NCI-H146 (cell line): ENCODE measurements around the gene SLC35G1.

Source experiments
- DNase-seq: peaks from one replicate; lab custom pipeline; 2025; lab: John Stamatoyannopoulos, UW

The SLC35G1 gene

DNA sequence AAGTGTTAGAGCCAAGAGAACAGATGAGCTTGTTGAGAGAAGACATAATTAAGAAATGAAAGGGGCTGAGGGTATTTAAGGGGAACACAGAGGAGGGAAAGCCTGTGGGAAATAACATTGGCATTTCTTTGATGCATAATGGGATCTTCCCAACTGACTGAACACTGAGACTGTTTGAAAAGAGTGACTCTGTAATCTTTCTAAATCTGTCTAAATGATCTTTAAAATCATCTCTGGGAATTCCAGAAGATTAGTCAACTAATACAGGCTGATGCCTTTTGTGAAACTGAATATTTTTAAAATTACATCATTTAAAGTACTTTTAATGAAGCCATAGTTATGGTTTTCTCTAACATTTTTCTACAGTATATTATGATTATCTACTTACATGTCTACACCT is 17.4 kb upstream of the SLC35G1 start:
- DNase-seq, result no peak

DNA sequence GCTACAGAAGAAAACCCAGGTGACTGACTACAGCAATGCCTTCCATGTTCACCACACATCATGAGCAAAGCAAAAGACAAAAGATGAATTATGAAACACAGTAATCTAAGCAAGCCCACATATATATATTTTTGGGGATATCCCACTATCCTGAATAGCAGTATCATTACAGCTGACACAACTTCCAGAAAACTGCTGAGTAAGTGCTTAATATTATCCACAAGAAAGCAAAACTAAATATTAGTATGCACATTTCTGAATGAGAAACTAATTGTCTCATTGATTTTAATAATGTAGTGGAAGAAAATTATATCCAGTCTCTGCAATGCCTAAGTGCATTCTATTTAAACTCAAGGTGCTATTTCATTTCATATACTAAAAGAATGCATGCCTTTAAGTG is 14.5 kb upstream of the SLC35G1 start:
- DNase-seq, result no peak

DNA sequence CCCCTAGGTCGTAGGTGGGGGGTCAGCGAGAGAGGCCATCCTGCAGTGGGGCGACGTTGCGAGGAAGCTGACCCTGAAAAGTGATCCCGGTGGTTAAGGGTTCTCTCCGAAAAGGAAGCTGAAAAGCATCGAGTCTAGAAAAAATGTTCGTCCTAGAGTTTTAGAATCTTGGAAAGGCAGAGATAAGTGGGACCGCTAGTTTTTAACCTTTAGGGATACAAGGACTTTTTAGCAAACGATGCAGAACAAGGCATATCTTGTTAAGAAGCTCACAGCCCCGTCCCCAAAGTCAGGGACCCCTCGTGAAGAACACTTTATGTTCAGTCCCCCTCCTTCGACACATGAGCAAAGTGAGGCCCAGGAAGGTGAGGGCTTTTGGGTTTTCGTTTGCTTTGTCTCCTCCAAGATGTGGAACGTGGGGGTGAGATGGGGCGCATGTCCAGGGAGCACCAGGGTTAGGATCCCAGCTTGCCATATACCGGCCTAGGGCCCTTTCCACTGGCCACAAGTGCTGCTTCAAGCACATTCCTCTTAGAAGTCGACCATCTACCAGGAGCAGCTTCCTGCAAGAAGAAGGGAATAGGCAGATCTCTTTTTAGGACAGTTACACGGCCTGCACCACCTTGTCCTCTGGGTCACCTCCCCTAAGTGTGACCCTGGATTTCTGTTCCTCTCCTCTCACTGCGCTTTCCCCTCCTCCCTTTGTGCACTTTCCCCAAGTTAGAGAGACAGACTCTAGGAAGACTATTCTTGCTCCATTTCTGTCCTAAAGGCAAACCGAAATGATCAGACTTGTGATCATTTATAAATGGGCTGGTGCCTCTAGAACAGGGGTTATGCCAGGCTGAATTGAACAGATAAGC is 969 bp downstream of the SLC35G1 start:
- DNase-seq, result peak; percentile 9

DNA sequence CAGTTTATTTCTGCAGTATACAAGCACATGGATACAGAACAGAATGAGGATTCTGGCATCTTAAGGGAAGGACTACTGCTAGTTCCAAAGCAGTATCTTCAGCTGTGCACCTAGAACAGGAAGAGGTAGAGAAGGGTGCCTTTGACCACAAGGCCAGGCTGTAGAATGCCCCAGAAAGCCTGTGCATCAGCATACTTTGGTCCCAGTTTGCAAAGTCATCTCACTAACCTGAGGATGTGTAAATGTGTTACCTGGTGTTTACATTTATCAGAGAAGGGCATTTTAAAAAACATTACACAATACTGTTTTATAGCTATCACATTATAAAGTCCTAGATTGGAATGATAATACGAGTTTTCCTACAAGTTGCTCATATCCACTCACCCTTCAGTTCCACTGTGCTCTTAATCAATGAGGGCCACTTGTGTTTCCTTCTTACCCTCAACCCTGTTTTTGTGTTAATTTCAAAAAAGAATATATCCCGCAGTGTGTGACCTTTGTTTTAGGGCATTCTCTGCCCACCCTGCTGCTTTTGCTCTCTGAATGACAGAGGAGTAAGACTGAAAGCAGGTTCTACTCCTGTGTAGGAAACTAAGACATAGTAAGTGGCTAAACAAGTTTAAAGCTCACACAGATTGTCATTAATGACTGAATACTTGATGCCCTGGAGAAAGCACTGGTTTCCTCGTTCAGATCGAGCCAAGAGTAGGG is 3.4 kb downstream of the SLC35G1 start:
- DNase-seq, result no peak

DNA sequence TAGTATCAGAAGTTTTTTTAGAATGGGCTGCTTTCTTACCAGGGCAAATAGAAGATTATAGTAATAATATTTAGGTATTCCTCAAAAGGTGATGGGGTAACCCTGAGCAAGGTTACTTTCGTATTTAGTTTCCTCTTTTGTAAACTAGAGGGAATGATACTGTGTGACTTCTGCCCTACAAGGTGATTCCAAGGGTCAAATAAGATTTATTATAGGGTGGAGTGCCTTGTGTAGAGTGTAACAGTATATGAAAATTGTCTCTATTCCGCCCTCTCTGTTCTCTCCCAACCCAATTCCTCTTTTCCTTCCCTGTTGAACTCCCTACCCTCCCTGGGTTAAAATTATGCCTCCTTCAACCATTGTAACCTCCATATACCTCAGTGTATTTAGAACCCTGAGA is 5.3 kb downstream of the SLC35G1 start:
- DNase-seq, result no peak

DNA sequence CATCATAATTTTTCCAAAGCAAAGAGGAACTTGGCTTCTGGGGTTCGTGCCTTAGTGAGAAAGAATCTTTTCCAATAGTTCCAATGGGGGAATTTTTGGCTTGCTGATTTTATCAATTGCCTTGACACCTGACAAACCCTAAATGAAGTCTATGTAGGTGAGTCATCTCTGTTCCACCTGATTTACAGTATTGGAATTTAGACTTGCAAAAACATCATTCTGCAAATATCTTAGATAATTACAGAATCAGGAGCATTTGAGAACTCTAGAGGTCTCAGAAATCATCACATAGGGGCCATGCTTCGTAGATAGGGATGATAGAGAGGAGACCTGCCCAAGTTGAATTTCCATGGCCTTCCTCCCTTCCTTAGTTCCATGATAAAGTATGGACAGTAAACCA is 9.3 kb downstream of the SLC35G1 start:
- DNase-seq, result no peak

DNA sequence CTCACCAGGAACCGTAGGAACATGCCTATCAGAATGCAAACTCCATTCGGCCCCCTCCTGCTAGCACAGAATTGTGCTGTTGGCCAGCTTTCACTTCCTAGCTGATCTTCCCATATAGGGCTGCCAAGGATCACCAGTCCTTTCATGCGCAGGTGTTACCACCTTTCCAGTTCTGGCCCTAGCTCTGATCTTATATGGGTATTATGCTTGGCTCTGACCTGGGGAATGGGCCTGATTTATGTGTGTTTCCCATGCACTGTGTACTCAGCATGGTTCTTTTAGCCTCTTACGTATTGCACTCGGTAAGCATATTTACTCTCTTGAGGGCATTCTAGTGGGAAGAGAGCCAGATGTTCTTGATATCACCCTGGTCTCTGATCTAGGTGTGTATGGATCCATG is 11.1 kb downstream of the SLC35G1 start:
- DNase-seq, result no peak

DNA sequence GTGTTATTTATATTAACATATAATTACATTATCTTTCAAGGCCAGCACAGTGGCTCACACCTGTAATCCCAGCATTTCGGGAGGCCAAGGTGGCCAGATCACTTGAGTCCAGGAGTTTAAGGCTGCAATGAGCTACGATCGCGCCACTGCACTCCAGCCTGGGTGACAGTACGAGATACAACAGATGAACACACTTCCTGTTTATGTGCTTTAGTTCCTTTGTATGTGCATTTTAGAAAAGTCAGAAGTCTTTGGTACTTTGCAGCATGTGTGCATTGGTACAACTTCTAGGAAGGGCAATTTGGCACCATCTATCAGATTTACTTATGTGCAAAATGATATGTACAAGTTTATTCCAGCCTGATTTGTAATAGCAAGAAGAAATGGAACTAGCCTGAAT is 13.3 kb downstream of the SLC35G1 start:
- DNase-seq, result no peak

DNA sequence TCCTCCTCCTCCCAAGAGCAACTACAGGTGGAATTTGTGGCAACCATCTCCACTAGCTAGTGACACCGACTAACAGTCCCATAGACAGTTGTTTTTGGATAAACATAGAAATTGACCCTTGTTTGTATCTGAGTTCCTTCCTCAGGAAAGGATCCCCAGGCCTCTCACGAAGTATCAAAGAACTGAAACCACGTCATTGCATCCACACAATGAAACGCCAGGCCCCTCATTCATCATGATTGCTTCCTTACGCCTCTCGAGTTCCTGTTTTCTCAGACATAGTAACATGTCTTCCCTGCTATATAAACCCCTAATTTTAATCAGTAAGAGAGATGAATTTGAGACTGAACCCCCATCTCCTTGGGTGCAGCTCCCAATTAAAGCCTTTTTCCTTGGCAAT is 18.1 kb downstream of the SLC35G1 start:
- no peak for DNase-seq

DNA sequence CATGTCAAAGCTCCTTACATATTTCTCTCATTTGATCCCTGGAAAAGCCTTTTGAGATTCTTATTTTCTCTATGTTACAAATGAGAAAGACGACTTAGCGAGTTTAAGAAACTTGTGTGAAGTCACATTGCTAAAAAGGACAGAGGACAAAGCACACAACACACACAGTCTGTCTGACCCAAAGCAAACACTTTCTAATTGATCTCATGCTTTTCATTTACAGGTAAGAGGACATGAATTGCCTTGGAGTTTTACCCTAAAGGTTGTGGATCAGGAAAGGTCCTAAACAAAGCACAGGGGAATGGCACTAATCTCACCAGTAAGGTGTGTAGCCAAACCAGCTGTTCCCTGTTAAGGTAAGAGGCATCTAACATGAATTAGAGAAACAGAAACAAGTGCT is 18.7 kb downstream of the SLC35G1 start:
- no peak for DNase-seq

DNA sequence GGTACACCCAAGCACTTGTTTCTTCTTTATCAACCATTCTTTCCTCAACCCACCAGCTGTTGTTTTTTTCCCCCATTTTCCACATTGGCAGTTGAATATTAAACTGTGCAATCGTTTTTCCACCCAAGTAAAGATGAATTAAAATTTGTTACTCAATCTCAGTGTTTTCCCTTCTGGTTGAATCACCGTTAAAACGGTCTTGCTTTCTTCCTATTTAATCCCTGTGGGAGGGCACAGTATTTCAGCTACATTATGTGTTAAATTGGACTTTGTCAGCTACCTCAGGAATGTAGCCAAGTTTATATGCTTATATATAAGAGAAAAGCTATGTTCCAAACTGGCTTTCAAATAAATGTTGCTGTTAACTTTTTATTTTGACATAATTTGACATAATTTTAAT is 19.9 kb downstream of the SLC35G1 start:
- DNase-seq, result no peak

DNA sequence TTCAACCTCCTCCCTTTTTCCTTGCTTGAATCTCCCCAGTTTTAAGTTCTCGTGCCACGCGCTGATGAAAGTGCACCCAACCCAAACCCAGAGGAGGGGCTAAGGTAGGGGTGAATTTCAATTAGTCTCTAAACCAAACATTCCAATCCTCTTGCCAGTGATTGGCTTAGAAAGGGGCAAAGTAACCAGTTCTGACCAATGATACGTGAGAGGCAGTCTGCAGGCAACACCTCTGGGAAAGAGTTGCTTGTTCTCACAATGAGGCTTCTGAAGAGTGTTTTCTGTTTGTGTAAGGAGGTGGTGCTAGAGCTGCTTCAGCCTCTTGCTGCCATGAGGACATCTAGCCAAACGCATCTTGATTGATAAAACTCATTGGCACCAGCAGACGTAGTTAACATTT is 21.8 kb downstream of the SLC35G1 start:
- no peak for DNase-seq

DNA sequence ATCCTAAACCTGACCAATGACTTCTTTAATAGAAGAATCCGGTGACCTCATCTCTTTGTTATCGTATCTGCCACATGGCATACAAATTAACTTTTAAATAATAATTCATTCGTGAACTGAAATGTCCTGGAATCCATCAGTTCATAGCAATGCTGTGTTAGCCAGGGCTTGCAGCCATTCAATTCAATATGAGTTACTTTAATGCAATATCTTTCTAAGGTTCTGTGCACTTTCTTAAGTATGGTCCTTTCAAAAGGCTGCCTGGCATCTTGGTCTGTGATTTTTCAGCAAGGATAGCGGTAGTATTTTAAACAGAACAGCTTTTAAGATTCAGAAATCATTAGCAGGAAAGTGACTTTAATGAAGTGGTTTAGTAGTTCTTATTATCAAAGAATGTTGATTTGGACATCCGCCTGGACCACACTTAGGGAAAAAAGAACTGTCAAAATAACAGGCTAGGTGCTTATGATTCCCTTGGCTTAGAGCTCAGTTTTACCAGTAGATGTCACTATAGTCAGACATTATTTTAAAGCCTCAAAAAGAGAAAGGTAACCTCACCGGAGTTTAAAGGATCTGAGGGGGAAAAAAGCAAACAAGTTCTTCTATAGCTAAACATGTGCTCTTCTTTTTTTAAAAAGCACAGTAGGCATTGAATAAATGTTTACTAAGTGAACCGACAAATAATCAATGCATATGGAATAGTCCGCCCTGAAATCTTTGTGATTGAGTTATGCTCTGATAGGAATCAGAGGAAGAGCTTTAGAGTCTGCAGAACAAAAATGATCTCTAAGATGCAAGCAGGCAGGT is 22.7 kb downstream of the SLC35G1 start:
- peak; percentile 41 for DNase-seq

DNA sequence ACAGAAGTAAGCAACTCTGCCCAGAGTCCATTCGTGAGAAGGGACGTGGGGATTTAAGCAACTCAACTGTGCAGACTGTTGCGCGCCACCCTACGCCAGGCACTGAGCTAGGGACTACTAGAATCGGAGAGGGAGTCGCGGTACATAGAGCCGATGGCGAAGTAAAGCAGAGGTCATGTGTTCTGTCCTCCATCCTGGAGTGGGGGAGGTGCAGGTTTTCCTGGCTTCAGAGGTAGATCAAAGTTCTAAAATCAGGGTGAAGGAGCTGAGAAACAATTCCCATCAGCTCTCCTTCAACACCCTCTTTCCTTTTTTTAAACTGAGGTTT is 23.2 kb downstream of the SLC35G1 start:
- DNase-seq, result no peak

DNA sequence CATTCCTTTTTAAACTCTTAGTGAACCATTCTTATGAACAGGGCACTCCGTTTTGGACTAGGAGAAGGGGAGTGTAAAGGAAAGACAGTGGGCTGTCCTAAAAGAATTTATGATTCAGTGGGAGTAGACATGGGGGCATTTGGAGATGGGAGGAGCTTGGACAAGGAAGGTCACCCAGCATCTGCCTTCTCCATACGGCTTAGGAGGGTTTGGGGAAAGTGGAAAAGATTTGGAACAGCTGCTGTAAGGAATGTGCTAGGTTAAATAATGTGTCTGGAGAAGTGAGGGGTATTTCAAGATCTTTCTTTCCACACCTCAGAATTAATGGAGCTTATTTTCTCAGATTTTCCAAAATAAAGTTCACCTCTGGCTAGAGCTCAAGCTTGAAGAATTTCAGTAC is 24.0 kb downstream of the SLC35G1 start:
- DNase-seq, result no peak

DNA sequence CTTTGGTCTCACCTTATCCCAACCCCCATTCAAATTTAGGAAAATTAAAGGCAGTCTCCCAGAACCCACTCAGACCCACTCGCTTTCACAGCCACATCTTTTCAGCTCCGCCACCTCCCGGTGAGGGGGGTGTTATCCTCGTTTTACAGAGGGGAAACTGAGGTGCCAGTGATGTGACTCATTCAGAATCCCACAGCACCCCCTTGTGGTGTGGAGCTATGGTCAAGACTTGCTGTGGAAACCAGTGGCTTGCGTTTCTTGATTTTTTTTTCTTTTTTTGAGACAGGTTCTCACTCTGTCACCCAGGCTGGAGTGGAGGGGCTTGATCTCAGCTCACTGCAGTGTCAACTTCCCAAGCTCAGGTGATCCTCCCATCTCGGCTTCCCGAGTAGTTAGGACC is 27.6 kb downstream of the SLC35G1 start:
- DNase-seq, result no peak

DNA sequence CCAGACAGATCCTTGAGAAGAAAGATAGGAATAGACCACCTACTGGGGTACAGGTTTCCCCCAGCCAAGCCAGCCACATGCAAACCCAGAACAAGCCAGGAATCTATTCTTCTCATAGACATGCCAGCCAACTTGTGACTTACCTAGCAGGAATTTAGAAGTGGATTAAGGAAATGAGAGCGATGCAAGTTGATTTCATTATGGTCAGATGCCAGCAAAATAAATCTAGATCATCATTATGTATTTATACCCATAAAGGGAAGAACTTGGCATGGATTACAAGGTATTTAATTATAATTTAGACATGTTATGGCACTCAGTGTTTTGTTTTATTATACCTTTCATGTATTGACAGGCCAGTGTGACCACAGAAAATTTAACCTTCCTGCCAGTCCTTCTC is 32.8 kb downstream of the SLC35G1 start:
- no peak for DNase-seq

DNA sequence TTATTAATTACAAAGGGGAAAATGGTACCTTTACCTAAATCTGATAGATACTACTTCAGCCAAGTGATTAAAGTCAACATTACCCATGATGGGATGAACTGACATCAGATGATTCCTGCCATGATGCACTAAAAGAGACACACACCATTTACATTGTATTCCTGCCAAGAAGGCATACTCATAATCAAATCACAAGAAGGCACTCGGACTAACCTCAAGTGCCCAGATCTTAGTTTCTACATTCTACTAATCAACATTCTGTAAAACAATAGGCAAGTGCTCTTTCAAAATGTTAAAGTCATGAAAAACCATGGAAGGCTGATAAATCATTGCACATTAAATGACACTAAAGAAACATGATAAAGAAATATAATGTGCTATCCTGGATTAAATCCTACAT is 44.4 kb downstream of the SLC35G1 start:
- no peak for DNase-seq

DNA sequence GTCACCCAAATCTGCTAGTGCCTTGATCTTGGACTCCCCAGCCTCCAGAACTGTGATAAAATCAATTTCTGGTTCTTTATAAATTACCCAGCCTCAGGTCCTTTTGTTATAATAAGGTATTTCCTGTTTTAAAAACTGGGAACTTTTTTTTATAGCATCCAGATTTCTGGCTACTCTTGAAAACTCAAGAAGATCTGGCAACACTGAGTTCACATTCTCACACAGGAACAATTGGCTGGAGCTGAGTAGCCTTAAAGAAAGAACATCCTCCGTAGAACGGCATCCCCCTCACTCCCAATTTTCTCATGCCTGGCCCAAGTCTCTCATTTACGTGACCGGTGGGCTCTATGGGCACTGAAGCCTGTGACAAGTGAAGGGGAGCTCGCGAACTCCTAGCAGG is 47.1 kb downstream of the SLC35G1 start:
- no peak for DNase-seq

DNA sequence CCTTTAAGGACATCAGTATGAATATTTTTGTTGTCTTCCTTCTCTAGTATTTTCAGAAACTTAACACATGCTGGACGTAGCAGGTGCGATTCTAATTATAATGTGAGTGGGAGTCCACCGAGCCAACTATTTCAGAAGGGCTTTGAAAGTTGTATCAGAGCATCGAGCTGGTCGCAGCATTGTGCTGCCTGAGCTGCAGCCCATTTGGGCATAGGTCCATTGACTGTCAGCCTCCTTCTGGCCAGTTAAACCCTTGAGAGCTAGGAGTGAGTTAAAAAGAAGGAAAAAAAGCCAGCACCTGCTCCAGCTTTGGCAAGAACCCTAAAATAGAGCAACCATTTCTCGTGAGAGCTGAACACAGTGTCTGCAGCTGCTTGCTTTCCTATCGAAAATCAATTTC is 47.8 kb downstream of the SLC35G1 start:
- DNase-seq, result no peak

DNA sequence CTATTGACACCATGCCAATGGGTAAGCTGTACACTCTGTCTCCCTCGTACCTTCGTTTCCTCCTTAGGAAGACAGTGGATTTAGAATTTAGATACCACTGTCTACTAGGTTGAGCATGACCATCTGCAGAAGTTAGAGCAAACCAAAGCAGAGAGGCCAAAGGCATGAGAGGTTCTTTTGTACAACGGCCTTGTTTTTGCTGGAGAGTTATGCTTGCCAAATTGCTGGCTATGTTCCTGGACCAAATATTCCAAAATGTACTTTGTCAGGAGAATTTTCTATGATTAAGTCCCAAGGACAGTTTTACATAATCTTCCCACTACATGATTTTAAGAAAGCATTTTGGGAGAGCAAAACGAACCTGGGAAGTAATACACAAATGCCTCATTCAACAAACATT is 52.0 kb downstream of the SLC35G1 start:
- DNase-seq, result no peak

DNA sequence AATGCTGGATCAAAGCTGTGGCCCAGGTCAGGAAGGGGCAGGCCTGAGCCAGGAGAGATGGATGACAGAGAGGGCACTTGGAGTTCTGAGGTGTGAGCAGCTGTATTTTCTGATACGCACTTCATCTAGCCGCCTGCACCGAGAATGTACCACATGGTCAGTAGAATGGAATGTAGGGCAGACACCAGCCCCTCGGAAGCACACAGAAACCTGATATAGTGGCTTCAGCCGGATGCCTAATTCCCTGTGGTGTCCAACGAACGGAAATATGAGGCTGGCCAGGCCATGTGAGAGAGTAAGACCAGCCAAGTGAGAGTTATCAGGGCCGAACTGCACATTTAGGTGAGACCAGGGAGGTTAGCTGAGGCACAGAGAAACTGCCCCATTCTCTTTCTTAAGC is 53.3 kb downstream of the SLC35G1 start:
- no peak for DNase-seq

DNA sequence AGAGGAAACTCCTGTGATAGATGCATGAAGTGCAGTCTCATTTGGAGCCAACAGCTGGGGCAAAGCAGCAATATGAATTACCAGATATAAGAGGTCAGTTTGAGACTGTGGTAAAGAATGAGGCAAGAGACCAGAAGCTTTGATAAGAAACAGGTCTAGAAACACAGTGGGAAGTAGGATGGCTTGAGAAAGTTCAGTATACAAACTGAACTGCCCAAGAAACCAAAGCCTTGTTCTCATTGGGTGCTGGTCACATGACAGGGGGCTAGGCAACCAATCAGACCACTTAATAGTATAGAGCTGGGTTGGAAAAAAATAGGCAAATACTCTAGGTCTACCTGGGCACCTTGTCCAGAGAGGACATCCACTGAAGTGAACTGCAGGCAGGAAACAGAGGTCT is 53.7 kb downstream of the SLC35G1 start:
- DNase-seq, result no peak
